Stromal cell of bone marrow (primary cell): ENCODE results near the gene CPT1A.

Experiments used
- DNase-seq: peaks from one replicate; pipeline ENCODE4 v3.0.0-alpha.2; 2012; ENCODE audit warnings: low read depth

The CPT1A gene

GRCh38 chr11:68709062-68709461 lies 132.7 kb downstream of the CPT1A start:
- DNase-seq, result no peak

GRCh38 chr11:68707527-68707926 lies 134.2 kb downstream of the CPT1A start:
- no peak for DNase-seq

- no peak for DNase-seq
These were observed 136.8 kb downstream of the CPT1A start for GRCh38 chr11:68704887-68705286.
